AG04449 (cell line): ENCODE results near the gene EML4.
"Not testable (repeated sequence)": the region's sequence is repeated elsewhere in the genome, so short reads cannot be mapped to it uniquely, and the experiment has no call there.

Experiments
- CTCF ChIA-PET: fragments of 350-600 bp; formaldehyde crosslinking; extraction: SDS; loops from one replicate; lab custom pipeline; 2021; ENCODE audit warnings: antibody characterized with exemption; lab: Yijun Ruan, JAX
- POLR2A ChIA-PET: fragments of 400-600, 350-600 bp; formaldehyde crosslinking; extraction: SDS; loops from one replicate; lab custom pipeline; 2020; ENCODE audit warnings: antibody characterized with exemption, inconsistent platforms; lab: Yijun Ruan, JAX
- DNase-seq: peaks from one replicate; pipeline ENCODE4 v3.0.0-alpha.2; 2010; ENCODE audit warnings: low read depth, low spot score
- H3K4me3 ChIP-seq: 2 replicates; pipeline ENCODE4 v1.5.1; 2011; ENCODE audit warnings: low read depth, mild to moderate bottlenecking, control low read depth, low read length
- CTCF ChIP-seq: IDR thresholded peaks from one replicate; pipeline ENCODE4 v1.5.1; 2011; ENCODE audit warnings: mild to moderate bottlenecking, moderate library complexity, low read length, control low read depth, inconsistent platforms; ENCODE audit not compliant: insufficient read depth; ENCODE audit errors: missing control alignments

EML4 gene

GRCh38 chr2:42328923-42329322, 159.8 kb downstream of the EML4 start:
- DNase-seq = no peak
- no peak overlapping the region for H3K4me3 ChIP-seq
- no peak for TF ChIP-seq CTCF
- CTCF ChIA-PET = interaction anchor here (0.6 to 6.6 kb wide), 32 partner anchors 9 to 478 kb away, joined by 3 to 160 read pairs (median 4); no protein-coding TSS in a partner anchor
- POLR2A ChIA-PET = no interaction called here

- TF ChIP-seq CTCF = no peak
- H3K4me3 ChIP-seq = no peak overlapping the region
- CTCF ChIA-PET = interaction anchor here (1.0 to 6.6 kb wide), 15 partner anchors 12 to 476 kb away, joined by 3 to 160 read pairs (median 5); no protein-coding TSS in a partner anchor
- POLR2A ChIA-PET = no interaction called here
- no peak for DNase-seq
Measured at GRCh38 chr2:42329736-42330135, 160.6 kb downstream of the EML4 start.

- no peak for TF ChIP-seq CTCF
- H3K4me3 ChIP-seq = no peak overlapping the region
- ChIA-PET CTCF (interaction anchor here (0.7 to 6.6 kb wide), 7 partner anchors 8 to 478 kb away, joined by 3 to 160 read pairs (median 3); no protein-coding TSS in a partner anchor), POLR2A (interaction anchor here (0.6 kb wide), 1 partner anchor 169 kb away, joined by 3 read pairs; no protein-coding TSS in a partner anchor)
- no peak for DNase-seq
Measured at GRCh38 chr2:42331569-42332284, 162.6 kb downstream of the EML4 start.

GRCh38 chr2:42332575-42332974, 163.4 kb downstream of the EML4 start:
- no peak for TF ChIP-seq CTCF
- H3K4me3 ChIP-seq = no peak overlapping the region
- no peak for DNase-seq
- CTCF ChIA-PET = interaction anchor here (0.7 to 1.3 kb wide), 3 partner anchors 8 to 237 kb away, joined by 3 to 4 read pairs (median 3); no protein-coding TSS in a partner anchor
- POLR2A ChIA-PET = interaction anchor here (0.6 kb wide), 1 partner anchor 170 kb away, joined by 3 read pairs; no protein-coding TSS in a partner anchor

- no peak overlapping the region for H3K4me3 ChIP-seq
- TF ChIP-seq CTCF = no peak
- CTCF ChIA-PET = interaction anchor here (1.3 kb wide), 1 partner anchor 13 kb away, joined by 4 read pairs; no protein-coding TSS in a partner anchor
- no peak for DNase-seq
- POLR2A ChIA-PET = no interaction called here
Measured at GRCh38 chr2:42333579-42333978, 164.4 kb downstream of the EML4 start.

GRCh38 chr2:42334220-42334619, 165.1 kb downstream of the EML4 start:
- CTCF ChIA-PET = interaction anchor here (0.8 to 1.3 kb wide), 2 partner anchors 12 to 239 kb away, joined by 4 read pairs; no protein-coding TSS in a partner anchor
- H3K4me3 ChIP-seq = no peak overlapping the region
- DNase-seq = no peak
- POLR2A ChIA-PET = no interaction called here
- no peak for TF ChIP-seq CTCF

GRCh38 chr2:42334865-42335264, 165.7 kb downstream of the EML4 start:
- DNase-seq, CTCF ChIA-PET, H3K4me3 ChIP-seq, POLR2A ChIA-PET: not testable (repeated sequence)
